Caco-2 (cell line): Measurements from ENCODE around the gene PON1. TPM values are rescaled to one million over a fixed set of nuclear protein-coding genes. Genes with fewer than 3 reads are reported as not detected.

Experiments used
- BruUV-seq: library from RNA; stranded (reverse); fragments of 400-500 nt; replicated peaks from 2 replicates; lab custom pipeline; 2021; lab: Mats Ljungman, UMichigan
- CTCF ChIA-PET: fragments of 300-600 bp; sonication (Branson Sonifier 250); formaldehyde crosslinking; loops from one replicate; lab custom pipeline; 2022; ENCODE audit warnings: antibody characterized with exemption; lab: Charles Lee
- POLR2A ChIA-PET: fragments of 300-600 bp; sonication (Branson Sonifier 250); formaldehyde crosslinking; loops from one replicate; lab custom pipeline; 2022; ENCODE audit warnings: antibody characterized with exemption; lab: Charles Lee
- DNase-seq, 2 experiments: peaks; one replicate each; pipeline versions ENCODE4 v3.0.0 to v3.0.0-alpha.2; 2020 to 2022
- H3K27me3 ChIP-seq: replicated peaks from 2 replicates; pipeline ENCODE4 v1.6.0; 2011; ENCODE audit warnings: low read length; ENCODE audit not compliant: control insufficient read depth, insufficient read depth
- H3K36me3 ChIP-seq: 2 replicates; pipeline ENCODE4 v1.5.1; 2011; ENCODE audit warnings: low read length; ENCODE audit not compliant: control insufficient read depth, insufficient read depth
- H3K4me1 ChIP-seq: fragments of 250-450 bp; sonication (Bioruptor Pico); 2 replicates; pipeline ENCODE4 v1.5.1; 2020; ENCODE audit warnings: mild to moderate bottlenecking
- H3K4me3 ChIP-seq: 2 replicates; pipeline ENCODE4 v1.5.1; 2011; ENCODE audit warnings: low read depth, mild to moderate bottlenecking, control low read depth, low read length
- H3K9me3 ChIP-seq: fragments of 250-450 bp; sonication (Bioruptor Pico); 2 replicates; pipeline ENCODE4 v1.5.1; 2020; ENCODE audit warnings: mild to moderate bottlenecking, moderate library complexity
- H3K27ac Mint-ChIP-seq: one replicate; pipeline ENCODE4 v1.8.0; 2022; ENCODE audit warnings: mixed read lengths; ENCODE audit not compliant: unreplicated experiment
- H3K27me3 Mint-ChIP-seq: one replicate; pipeline ENCODE4 v1.8.0; 2022; ENCODE audit warnings: mixed read lengths; ENCODE audit not compliant: insufficient read depth, unreplicated experiment
- H3K36me3 Mint-ChIP-seq: one replicate; pipeline ENCODE4 v1.8.0; 2022; ENCODE audit warnings: mild to moderate bottlenecking, mixed read lengths; ENCODE audit not compliant: insufficient read depth, unreplicated experiment
- H3K4me1 Mint-ChIP-seq: one replicate; pipeline ENCODE4 v1.8.0; 2022; ENCODE audit warnings: low read depth, mixed read lengths; ENCODE audit not compliant: unreplicated experiment
- H3K4me3 Mint-ChIP-seq: one replicate; pipeline ENCODE4 v1.8.0; 2022; ENCODE audit warnings: mild to moderate bottlenecking, moderate library complexity, mixed read lengths; ENCODE audit not compliant: unreplicated experiment
- H3K9me3 Mint-ChIP-seq: one replicate; pipeline ENCODE4 v1.8.0; 2022; ENCODE audit warnings: mixed read lengths; ENCODE audit not compliant: unreplicated experiment
- CTCF ChIP-seq, 2 experiments: fragments of 200-600 bp in 1 of 2; IDR thresholded peaks; 1 replicate in 1 of 2; 2 replicates in 1 of 2; pipeline versions ENCODE4 v1.5.1 to v1.8.0; 2011 to 2022; ENCODE audit warnings: antibody characterized with exemption in 1 of 2, control low read depth in 1 of 2, inconsistent platforms in 1 of 2, low read depth in 1 of 2, low read length in 1 of 2, mild to moderate bottlenecking in 1 of 2, moderate library complexity in 1 of 2; ENCODE audit not compliant: insufficient read depth in 1 of 2, severe bottlenecking in 1 of 2, unreplicated experiment in 1 of 2
- intact Hi-C: fragments of 100-400 bp; cut with micrococcal nuclease; formaldehyde crosslinking; loops from one replicate; pipeline ENCODE4 v1.10.0; 2022; ENCODE audit not compliant: unreplicated experiment
- total RNA-seq: library from RNA; stranded (reverse); gene quantifications from 2 replicates; pipeline ENCODE4 v1.2.3, GENCODE V29; 2022

The PON1 gene
- total RNA-seq, 1 experiment from 2014 or later: not detected

GRCh38 chr7:95267754-95268153 is 56.6 kb downstream of the PON1 start:
- H3K36me3 Mint-ChIP-seq: no peaks in the 10 kb centered on the region
- no peaks in the 10 kb centered on the region for H3K9me3 ChIP-seq
- H3K9me3 Mint-ChIP-seq: no peaks in the 10 kb centered on the region
- no peaks in the 10 kb centered on the region for H3K36me3 ChIP-seq
- TF ChIP-seq CTCF (IDR thresholded peaks at IDR 0.05; ENCODE audit: insufficient read depth in 1 of 2, low read depth in 1 of 2, low read length in 1 of 2, severe bottlenecking in 1 of 2, unreplicated experiment in 1 of 2): no peak
- DNase-seq: no peak
- BruUV-seq: no TSS peak
- H3K27ac Mint-ChIP-seq: no peak overlapping the region
- no peaks in the 10 kb centered on the region for H3K4me1 ChIP-seq
- ChIA-PET CTCF (no interaction called here), POLR2A (no interaction called here)
- no peaks in the 10 kb centered on the region for H3K4me1 Mint-ChIP-seq
- no peaks in the 10 kb centered on the region for H3K27me3 Mint-ChIP-seq
- no peak overlapping the region for H3K4me3 Mint-ChIP-seq
- no peaks in the 10 kb centered on the region for H3K27me3 ChIP-seq
- no peak overlapping the region for H3K4me3 ChIP-seq
- intact Hi-C loops: no loop called here

- no peak for DNase-seq
- no peak for TF ChIP-seq CTCF (IDR thresholded peaks at IDR 0.05; ENCODE audit: insufficient read depth in 1 of 2, low read depth in 1 of 2, low read length in 1 of 2, severe bottlenecking in 1 of 2, unreplicated experiment in 1 of 2)
- Histone ChIP-seq H3K4me1 (no peaks in the 10 kb centered on the region), H3K36me3 (no peaks in the 10 kb centered on the region), H3K9me3 (no peaks in the 10 kb centered on the region), H3K27me3 (no peaks in the 10 kb centered on the region), H3K4me3 (no peak overlapping the region)
- CTCF ChIA-PET: no interaction called here
- no TSS peak for BruUV-seq
- POLR2A ChIA-PET: no interaction called here
- no peaks in the 10 kb centered on the region for H3K9me3 Mint-ChIP-seq
- no peak overlapping the region for H3K27ac Mint-ChIP-seq
- H3K36me3 Mint-ChIP-seq: no peaks in the 10 kb centered on the region
- no peaks in the 10 kb centered on the region for H3K4me1 Mint-ChIP-seq
- intact Hi-C loops: no loop called here
- H3K4me3 Mint-ChIP-seq: no peak overlapping the region
- H3K27me3 Mint-ChIP-seq: no peaks in the 10 kb centered on the region
These were observed 58.7 kb downstream of the PON1 start for GRCh38 chr7:95265634-95266033.

GRCh38 chr7:95264363-95264891 is 59.9 kb downstream of the PON1 start:
- Mint-ChIP-seq H3K36me3 (no peaks in the 10 kb centered on the region), H3K9me3 (no peaks in the 10 kb centered on the region), H3K4me3 (no peak overlapping the region), H3K27me3 (no peaks in the 10 kb centered on the region), H3K27ac (no peak overlapping the region), H3K4me1 (no peaks in the 10 kb centered on the region)
- CTCF ChIA-PET: no interaction called here
- no peaks in the 10 kb centered on the region for H3K4me1 ChIP-seq
- no peaks in the 10 kb centered on the region for H3K9me3 ChIP-seq
- POLR2A ChIA-PET: no interaction called here
- no TSS peak for BruUV-seq
- no peaks in the 10 kb centered on the region for H3K27me3 ChIP-seq
- intact Hi-C loops: no loop called here
- no peak for DNase-seq
- TF ChIP-seq CTCF (IDR thresholded peaks at IDR 0.05; ENCODE audit: insufficient read depth in 1 of 2, low read depth in 1 of 2, low read length in 1 of 2, severe bottlenecking in 1 of 2, unreplicated experiment in 1 of 2): no peak
- H3K4me3 ChIP-seq: no peak overlapping the region
- no peaks in the 10 kb centered on the region for H3K36me3 ChIP-seq
